B cell (primary cell): ENCODE results near the gene MAGI2.

ENCODE experiments used
- EZH2 ChIP-seq: IDR thresholded peaks from 2 replicates; pipeline ENCODE4 v1.6.1; 2012; ENCODE audit warnings: borderline replicate concordance, low read depth, mild to moderate bottlenecking, moderate library complexity, low read length; ENCODE audit not compliant: insufficient read depth, poor library complexity, severe bottlenecking
- TF ChIP-seq, protein P1 (sequence below): fragments of 200-600 bp; IDR thresholded peaks from one replicate; pipeline ENCODE4 v1.8.0; 2022; ENCODE audit warnings: antibody characterized with exemption, mild to moderate bottlenecking

DNA sequence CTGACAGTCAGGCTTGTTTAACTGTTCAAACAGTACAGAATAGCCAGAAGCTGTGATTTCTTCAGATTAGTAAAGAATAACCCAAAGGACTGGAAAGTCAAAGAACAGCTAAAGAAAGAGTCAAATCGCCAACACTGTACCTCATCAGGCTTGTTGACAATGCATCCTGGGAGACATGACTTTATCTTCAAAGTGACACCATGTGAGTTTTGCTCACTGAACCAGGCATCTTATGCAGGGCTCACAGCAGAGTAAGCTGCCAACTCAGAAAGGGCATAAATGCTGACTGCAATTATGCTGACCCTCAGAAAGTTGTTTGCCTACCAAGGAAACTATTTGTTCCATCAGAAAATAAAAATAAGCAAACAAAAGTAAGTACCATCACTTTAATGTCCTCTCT, 96.4 kb downstream of the MAGI2 start:
- TF ChIP-seq, protein P1, sequence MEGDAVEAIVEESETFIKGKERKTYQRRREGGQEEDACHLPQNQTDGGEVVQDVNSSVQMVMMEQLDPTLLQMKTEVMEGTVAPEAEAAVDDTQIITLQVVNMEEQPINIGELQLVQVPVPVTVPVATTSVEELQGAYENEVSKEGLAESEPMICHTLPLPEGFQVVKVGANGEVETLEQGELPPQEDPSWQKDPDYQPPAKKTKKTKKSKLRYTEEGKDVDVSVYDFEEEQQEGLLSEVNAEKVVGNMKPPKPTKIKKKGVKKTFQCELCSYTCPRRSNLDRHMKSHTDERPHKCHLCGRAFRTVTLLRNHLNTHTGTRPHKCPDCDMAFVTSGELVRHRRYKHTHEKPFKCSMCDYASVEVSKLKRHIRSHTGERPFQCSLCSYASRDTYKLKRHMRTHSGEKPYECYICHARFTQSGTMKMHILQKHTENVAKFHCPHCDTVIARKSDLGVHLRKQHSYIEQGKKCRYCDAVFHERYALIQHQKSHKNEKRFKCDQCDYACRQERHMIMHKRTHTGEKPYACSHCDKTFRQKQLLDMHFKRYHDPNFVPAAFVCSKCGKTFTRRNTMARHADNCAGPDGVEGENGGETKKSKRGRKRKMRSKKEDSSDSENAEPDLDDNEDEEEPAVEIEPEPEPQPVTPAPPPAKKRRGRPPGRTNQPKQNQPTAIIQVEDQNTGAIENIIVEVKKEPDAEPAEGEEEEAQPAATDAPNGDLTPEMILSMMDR: no peak
- no peak for TF ChIP-seq EZH2
